ENCODE measurements around the gene CTXN1.

DNA sequence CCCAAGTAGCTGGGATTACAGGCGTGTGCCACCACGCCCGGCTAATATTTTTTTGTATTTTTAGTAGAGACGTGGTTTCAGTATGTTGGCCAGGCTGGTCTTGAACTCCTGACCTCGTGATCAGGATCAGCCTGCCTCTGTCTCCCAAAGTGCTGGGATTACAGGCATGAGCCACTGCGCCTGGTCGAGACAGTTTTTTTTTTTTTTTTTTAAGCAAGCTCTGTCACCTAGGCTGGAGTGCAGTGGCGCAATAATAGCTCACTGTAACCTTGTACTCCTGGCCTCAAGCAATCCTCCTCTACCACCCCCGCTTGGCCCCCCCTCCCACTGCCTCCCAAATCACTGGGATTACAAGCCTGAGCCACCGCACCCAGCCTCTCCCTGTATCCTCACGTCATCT lies 28.6 kb downstream of the CTXN1 start:
- TF ChIP-seq, protein P1, sequence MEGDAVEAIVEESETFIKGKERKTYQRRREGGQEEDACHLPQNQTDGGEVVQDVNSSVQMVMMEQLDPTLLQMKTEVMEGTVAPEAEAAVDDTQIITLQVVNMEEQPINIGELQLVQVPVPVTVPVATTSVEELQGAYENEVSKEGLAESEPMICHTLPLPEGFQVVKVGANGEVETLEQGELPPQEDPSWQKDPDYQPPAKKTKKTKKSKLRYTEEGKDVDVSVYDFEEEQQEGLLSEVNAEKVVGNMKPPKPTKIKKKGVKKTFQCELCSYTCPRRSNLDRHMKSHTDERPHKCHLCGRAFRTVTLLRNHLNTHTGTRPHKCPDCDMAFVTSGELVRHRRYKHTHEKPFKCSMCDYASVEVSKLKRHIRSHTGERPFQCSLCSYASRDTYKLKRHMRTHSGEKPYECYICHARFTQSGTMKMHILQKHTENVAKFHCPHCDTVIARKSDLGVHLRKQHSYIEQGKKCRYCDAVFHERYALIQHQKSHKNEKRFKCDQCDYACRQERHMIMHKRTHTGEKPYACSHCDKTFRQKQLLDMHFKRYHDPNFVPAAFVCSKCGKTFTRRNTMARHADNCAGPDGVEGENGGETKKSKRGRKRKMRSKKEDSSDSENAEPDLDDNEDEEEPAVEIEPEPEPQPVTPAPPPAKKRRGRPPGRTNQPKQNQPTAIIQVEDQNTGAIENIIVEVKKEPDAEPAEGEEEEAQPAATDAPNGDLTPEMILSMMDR (conservative IDR thresholded peaks at IDR 0.05) = no peak
- TF ChIP-seq ZFX (IDR thresholded peaks at IDR 0.05) = no peak
